GM12892 (cell line): ENCODE measurements around the gene RSPO4.

Source experiments
- DNase-seq: peaks from one replicate; pipeline ENCODE4 v3.0.0; 2011; ENCODE audit not compliant: insufficient read length
- FAIRE-seq: peaks from 2 replicates; lab custom pipeline; 2011; peaks lifted over from hg19 to GRCh38; lab: Jason Lieb, UNC
- POLR2A ChIP-seq: IDR thresholded peaks from 2 replicates; pipeline ENCODE4 v1.6.1; 2011; ENCODE audit warnings: low read depth, low read length, control low read depth
- POLR2AphosphoS5 ChIP-seq: IDR thresholded peaks from 2 replicates; pipeline ENCODE4 v1.6.1; 2011; ENCODE audit warnings: low read depth, low read length, control low read depth
- TAF1 ChIP-seq: IDR thresholded peaks from 2 replicates; pipeline ENCODE4 v1.6.1; 2011; ENCODE audit warnings: low read depth, mild to moderate bottlenecking, control low read depth, low read length, borderline replicate concordance

The RSPO4 gene

DNA sequence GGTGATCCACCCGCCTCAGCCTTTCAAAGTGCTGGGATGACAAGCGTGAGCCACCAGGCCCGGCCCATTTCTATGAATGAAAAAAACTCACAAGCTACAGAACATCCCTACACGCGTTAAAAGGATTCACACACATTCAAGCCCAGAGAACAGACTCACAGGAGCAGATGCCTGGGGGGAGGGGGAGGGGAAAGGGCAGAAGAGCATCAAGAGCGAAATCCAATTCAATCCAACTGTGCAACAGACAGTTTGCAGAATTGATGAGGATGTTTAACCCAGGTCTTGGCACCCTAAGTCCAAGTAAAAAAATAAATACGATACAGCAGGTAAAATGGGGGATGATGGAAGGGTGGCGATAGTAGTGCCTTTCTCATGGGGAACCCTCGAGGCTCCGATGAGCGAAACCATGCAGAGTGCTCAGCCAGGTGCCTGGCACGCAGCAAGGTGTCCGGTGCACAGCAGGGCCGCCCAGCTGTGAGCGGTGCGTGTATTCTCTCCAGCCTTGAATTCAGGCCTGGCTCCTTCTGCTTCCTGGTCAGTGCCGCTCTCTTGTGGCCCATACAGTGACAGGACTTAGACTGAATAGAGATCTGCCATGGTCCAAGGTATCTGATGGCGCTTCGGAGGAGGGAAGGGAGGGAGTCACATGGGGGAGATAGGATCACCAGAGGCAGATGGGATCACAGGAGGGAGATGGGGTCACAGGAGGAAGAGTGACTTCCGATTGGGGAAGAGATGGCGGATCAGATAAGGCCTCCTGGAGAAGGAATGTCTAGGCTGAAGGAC, 50.5 kb downstream of the RSPO4 start:
- no peak for DNase-seq
- FAIRE-seq, result no peak

DNA sequence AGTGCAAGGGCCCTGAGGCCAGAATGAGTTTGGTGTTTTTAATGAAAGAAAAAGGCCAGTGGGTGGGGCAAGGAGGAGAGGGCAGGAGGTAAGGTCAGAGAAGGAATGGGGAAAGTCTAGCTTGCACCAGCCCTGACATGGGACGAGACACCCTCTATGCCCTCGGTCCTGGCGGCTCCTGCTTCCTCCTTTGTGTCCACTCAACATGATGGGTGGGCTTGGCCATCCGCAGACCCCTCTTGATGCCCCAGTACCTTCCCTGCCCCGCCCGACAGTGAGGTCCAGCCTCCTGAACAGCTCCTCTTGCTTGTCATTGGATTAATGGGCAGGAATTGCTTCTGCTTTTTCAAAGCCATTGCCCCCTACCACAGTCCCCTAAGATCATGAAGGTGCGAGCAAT, 52.4 kb downstream of the RSPO4 start:
- FAIRE-seq, result no peak
- TF ChIP-seq POLR2A (no peak), POLR2AphosphoS5 (no peak), TAF1 (no peak)

More for the DNA sequence above, 50.5 kb downstream of the RSPO4 start:
- TF ChIP-seq POLR2AphosphoS5 (no peak), POLR2A (no peak), TAF1 (no peak)

DNA sequence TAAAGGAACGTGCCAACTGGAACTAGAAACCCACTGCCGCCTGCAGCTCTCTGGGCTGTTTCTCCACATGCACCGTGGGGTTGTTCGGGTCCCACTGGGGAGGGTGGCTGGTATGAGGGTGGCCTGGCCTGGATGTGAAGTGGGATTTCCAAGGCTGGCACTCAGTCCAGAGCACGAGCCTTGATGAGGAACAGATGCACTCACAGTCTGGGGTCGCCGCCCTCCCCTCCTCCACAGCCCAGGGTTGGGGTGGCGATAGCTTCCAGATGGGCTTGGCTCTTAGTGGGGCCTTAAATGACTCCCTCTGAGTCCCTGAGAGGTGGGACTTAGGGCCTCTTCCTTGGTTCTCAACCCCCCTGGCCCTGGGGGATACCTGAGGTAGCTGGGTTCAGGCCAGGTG, 55.3 kb downstream of the RSPO4 start:
- TF ChIP-seq POLR2AphosphoS5, result no peak
- no peak for TF ChIP-seq POLR2A
- no peak for TF ChIP-seq TAF1
- no peak for DNase-seq
- FAIRE-seq, result no peak

More for the DNA sequence above, 52.4 kb downstream of the RSPO4 start:
- no peak for DNase-seq

DNA sequence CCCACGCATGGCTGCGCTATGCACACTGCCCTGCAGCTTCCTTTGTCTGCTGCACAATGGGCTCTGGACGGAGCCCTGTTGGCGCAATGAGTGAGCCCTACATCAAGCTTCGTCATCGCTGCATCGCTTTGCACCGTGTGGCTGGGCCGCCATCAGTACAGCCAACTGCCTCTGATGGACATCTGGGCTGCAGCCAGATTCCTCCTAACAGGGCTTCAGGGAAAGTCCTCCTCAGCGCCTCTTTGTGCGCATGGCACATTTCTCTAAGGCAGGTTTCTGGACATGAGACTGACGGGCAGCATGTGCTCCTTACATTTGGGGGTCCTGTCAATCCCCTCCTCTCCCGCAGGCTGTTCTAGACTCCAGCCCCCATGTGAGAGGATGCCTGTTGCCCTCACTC, 56.3 kb downstream of the RSPO4 start:
- DNase-seq (no peak), FAIRE-seq (no peak)
- TF ChIP-seq POLR2AphosphoS5 (no peak), TAF1 (no peak), POLR2A (no peak)

DNA sequence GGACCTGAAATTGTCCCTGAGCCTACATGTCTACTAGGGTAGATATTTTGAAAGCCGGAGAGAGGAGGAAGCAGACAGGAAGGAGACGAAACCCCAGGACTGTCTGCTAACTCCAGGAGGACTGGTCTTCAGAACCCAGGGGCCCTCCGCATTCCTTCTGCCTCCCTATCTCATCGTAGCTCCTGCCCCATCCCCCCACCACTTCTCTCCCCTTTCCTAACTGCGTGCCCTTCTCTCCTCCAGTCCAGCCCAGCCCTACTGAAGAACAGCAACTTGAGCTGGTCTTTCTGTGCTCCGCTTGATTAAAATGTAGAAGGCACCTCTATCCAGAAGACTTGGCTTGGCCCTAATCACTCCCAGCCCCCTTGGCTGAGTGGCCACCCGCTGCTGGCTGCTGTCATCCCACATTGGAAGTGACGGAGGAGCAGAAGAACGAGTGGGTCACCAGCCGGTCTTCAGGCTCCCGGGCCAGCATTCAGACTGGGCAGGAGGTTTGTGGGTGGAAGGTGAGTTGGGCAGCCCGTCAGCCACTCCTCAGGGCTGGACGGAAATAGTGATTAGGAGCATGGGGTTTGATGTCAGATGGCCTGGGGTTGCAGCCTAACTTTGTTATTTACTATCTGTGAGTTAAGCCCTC, 57.2 kb downstream of the RSPO4 start:
- no peak for DNase-seq
- no peak for TF ChIP-seq POLR2AphosphoS5
- no peak for TF ChIP-seq POLR2A
- TF ChIP-seq TAF1, result no peak
- no peak for FAIRE-seq

DNA sequence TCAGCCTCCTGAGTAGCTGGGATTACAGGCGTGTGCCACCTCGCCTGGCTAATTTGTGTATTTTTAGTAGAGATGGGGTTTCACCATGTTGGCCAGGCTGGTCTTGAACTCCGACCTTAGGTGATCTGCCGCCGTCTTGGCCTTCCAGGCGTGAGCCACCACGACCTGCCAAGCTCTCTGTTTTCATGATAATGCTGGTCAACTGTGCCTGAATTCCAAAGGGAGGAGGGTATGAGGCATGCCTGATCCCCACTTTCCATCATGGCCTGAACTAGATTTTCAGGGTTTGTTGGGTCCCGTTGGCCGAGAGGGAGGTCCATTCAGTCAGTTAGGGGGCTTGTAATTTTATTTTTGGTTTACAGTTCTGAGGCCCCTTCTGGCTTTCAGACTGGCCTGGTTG, 58.0 kb downstream of the RSPO4 start:
- FAIRE-seq (no peak), DNase-seq (no peak)
- TF ChIP-seq POLR2AphosphoS5 (no peak), TAF1 (no peak), POLR2A (no peak)

DNA sequence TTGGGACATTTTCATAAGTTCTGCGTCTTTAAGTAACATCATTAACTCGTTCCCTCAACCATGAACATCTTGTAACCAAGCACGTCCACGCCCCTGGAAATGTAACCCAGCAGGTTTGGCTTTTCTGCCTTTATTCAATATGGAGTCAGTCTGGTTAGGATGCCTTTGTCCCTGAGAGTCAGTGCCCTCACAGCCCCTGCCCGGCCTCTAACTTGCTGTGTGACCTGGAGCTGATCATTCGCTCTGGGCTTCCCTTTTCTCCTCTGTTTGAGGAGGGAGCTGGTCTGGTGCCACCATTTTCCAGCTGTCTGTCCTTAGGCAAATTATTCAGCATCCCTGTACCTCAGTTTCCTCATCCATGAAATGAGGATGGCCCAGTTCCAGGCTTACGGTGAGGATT, 59.5 kb downstream of the RSPO4 start:
- DNase-seq (no peak), FAIRE-seq (no peak)
- TF ChIP-seq POLR2A (no peak), POLR2AphosphoS5 (no peak), TAF1 (no peak)

DNA sequence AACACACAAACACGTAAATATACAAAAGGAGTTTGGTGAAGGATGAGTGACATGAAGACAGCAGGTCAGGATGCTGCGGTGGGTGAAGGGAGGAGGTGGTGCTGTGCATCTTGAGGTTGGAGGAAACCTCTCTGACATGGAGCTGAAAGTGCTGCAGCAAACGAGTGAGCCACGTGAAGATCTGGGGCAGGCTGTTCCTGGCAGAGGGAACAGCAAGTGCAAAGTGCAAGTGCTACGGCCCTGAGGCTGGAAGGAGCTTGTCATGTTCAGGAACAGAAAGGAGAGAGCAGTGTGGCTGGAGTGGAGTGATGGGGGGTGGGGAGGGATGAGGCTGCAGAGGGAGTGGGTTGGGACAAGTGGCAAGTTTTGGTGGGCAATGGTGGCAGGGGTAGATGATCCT, 61.2 kb downstream of the RSPO4 start:
- TF ChIP-seq POLR2AphosphoS5 (no peak), TAF1 (no peak)
- FAIRE-seq (no peak), DNase-seq (no peak)

DNA sequence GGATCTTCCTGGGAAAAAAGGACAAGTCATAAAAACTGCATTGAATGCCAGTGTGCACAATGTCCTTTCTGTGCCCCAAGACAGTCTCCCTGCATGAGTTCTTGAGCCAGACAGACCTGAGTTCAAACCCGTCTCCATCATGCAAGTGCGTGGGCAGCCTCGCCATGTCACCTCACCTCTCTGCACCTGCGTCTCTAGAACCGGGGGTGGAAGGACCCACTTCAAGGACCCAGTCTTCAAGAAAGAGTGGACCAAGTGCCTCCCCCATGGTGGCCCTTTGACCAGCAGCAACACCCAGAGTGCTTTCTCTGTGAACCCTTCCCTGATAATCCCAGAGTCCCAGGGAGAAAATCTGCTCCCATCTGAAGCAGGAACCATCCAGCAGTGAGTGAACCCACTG, 62.5 kb downstream of the RSPO4 start:
- DNase-seq (no peak), FAIRE-seq (no peak)
- TF ChIP-seq TAF1 (no peak), POLR2AphosphoS5 (no peak), POLR2A (no peak)

DNA sequence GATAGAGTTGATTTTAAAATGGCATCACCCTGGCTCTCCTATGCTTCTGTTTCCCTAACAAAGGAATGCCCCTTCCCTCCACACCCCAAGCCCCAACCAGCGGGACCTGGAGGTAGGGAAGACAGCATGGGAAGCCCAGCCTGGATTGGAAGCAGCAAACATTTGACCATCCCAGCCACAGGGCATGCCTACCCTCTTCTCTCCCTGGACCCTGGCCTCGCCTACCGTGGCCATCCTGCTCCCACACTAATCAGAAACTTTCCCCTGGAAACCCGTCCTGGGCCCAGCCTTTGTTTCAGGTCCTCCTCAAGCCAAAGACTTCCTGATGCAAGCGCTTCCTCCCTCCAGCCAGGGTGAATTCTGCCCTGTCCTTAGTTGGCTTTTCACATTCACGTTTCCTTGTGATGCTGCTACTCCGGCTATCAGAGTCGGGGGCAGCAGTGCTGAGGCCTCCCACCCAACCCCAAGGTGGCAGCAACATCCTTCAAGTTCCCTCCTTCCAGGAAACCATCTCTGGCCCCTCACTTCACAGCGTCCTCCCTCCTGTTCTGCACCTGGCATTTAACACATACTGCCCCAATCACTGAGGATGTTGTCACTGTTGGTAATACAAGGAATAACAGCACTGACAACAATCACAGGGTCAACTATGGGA, 67.8 kb downstream of the RSPO4 start:
- TF ChIP-seq TAF1 (no peak), POLR2A (no peak), POLR2AphosphoS5 (no peak)
- FAIRE-seq (no peak), DNase-seq (no peak)

DNA sequence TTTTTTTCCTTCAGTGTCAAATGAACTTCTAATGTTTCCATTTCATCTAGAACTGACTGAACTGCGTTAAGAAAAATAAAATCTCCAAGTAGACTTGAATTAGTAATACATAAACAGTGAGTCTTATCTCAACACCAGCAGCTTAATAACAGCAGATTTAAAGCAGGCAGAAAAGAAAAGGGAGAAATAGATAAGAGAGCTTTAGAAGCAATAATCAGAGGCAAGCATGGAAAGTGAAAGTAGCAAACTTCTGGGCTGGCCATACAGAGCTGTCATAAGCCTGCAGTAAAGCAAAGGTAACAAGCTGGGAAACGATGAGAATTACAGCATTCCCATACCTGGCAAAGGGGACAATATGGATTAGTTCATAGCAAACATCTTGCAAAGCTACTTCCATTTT, 69.1 kb downstream of the RSPO4 start:
- FAIRE-seq, result no peak
- DNase-seq, result no peak
- no peak for TF ChIP-seq POLR2A
- TF ChIP-seq TAF1, result no peak
- no peak for TF ChIP-seq POLR2AphosphoS5
